Cardiac muscle cell (in vitro differentiated cells and primary cell): ENCODE results near the gene KIF14. TPM values are rescaled to one million over a fixed set of nuclear protein-coding genes. Genes with fewer than 3 reads are reported as not detected.
A peak's percentile ranks its signal among the peaks of the same experiment; 100 is the strongest.

ENCODE experiments used
- DNase-seq, 2 donors: peaks; one replicate each; pipeline versions ENCODE4 v3.0.0 to v3.0.0-alpha.2; 2010 to 2017; ENCODE audit warnings: low read depth in 1 of 2, low spot score in 1 of 2
- H3K27ac ChIP-seq: fragments of 200-600 bp; sonication (generic); 2 replicates; pipeline ENCODE4 v1.5.1; 2016
- H3K27me3 ChIP-seq: fragments of 200-600 bp; sonication (generic); 2 replicates; pipeline ENCODE4 v1.6.0; 2016; ENCODE audit warnings: control low read depth
- H3K36me3 ChIP-seq: fragments of 200-600 bp; sonication (generic); 2 replicates; pipeline ENCODE4 v1.5.1; 2016; ENCODE audit warnings: control low read depth
- H3K4me1 ChIP-seq: fragments of 200-600 bp; sonication (generic); 2 replicates; pipeline ENCODE4 v1.8.1; 2017; ENCODE audit warnings: low read depth, mild to moderate bottlenecking, mixed run types
- H3K4me3 ChIP-seq: fragments of 200-600 bp; sonication (generic); 2 replicates; pipeline ENCODE4 v1.5.1; 2016; ENCODE audit warnings: mild to moderate bottlenecking
- H3K9me3 ChIP-seq: fragments of 200-600 bp; sonication (generic); 2 replicates; pipeline ENCODE4 v1.5.1; 2017; ENCODE audit warnings: low read depth, mild to moderate bottlenecking, control low read depth
- CTCF ChIP-seq: IDR thresholded peaks from 2 replicates; pipeline ENCODE4 v1.5.1; 2012; ENCODE audit warnings: low read depth, mild to moderate bottlenecking, low read length
- polyA plus RNA-seq: library from polyadenylated mRNA; unstranded; fragments of >200 nt; fragmentation: Nextera tagmentation; extraction: Ambion mirVana; gene quantifications from 2 replicates; pipeline ENCODE4 v1.2.1, GENCODE V29; 2016
- total RNA-seq: library from RNA; depleted of rRNA; stranded (reverse); fragments of >200 nt; gene quantifications from 2 replicates; pipeline ENCODE4 v1.2.3, GENCODE V29; 2016

The KIF14 gene
- total and polyA plus RNA-seq, 2 experiments from 2014 or later = 1.7 to 14.2 TPM

- H3K27ac ChIP-seq = no peak overlapping the region
- no peaks in the 10 kb centered on the region for H3K36me3 ChIP-seq
- no peaks in the 10 kb centered on the region for H3K27me3 ChIP-seq
- H3K4me1 ChIP-seq = peaks cover 11% of the 10 kb centered on the region
- H3K9me3 ChIP-seq = no peaks in the 10 kb centered on the region
- TF ChIP-seq CTCF = no peak
- peak in 1 of 2 donors; percentile 16 for DNase-seq
- no peak overlapping the region for H3K4me3 ChIP-seq
These were observed 4.3 kb upstream of the KIF14 start for GRCh38 chr1:200624679-200625335.

DNA sequence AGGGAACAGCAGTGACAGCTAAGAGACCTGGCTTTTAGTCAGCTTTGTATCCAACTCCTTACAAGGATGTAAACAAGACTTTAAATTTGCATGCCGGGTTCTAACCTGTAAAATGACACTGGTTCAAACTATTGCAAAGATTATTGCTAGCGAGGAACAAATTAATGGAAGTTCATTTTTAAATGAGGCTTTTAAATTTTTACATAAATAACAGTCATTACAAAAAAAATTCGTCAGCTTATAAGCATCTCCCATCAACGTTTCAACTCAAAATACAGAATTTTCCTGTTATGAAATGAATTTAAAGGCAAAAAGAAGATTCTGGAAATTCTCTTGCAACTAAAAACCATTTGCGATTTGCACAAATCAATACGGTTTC is 668 bp downstream of the KIF14 start:
- DNase-seq = no peak
- Histone ChIP-seq H3K27me3 (no peaks in the 10 kb centered on the region), H3K4me1 (peaks cover 10% of the 10 kb centered on the region), H3K36me3 (no peaks in the 10 kb centered on the region), H3K27ac (no peak overlapping the region), H3K9me3 (no peaks in the 10 kb centered on the region), H3K4me3 (peak overlapping the region; percentile 76)
- TF ChIP-seq CTCF = no peak

- Histone ChIP-seq H3K27me3 (no peaks in the 10 kb centered on the region), H3K4me3 (no peak overlapping the region), H3K27ac (no peak overlapping the region), H3K9me3 (no peaks in the 10 kb centered on the region), H3K36me3 (no peaks in the 10 kb centered on the region), H3K4me1 (no peaks in the 10 kb centered on the region)
- no peak for TF ChIP-seq CTCF
- DNase-seq = no peak
These were observed 9.7 kb downstream of the KIF14 start for GRCh38 chr1:200610846-200611245.

GRCh38 chr1:200602632-200603031 is 17.9 kb downstream of the KIF14 start:
- no peak overlapping the region for H3K4me3 ChIP-seq
- H3K9me3 ChIP-seq = no peaks in the 10 kb centered on the region
- no peaks in the 10 kb centered on the region for H3K27me3 ChIP-seq
- no peak for TF ChIP-seq CTCF
- no peak for DNase-seq
- H3K4me1 ChIP-seq = no peaks in the 10 kb centered on the region
- H3K27ac ChIP-seq = no peak overlapping the region
- H3K36me3 ChIP-seq = peaks cover 18% of the 10 kb centered on the region

GRCh38 chr1:200590001-200590400 is 30.6 kb downstream of the KIF14 start:
- TF ChIP-seq CTCF = no peak
- Histone ChIP-seq H3K4me3 (no peak overlapping the region), H3K36me3 (peaks cover 3% of the 10 kb centered on the region), H3K9me3 (no peaks in the 10 kb centered on the region), H3K4me1 (peaks cover 7% of the 10 kb centered on the region), H3K27me3 (no peaks in the 10 kb centered on the region), H3K27ac (no peak overlapping the region)
- DNase-seq = peak in 1 of 2 donors; percentile 1

- no peak for DNase-seq
- Histone ChIP-seq H3K36me3 (peaks cover 3% of the 10 kb centered on the region), H3K27ac (no peak overlapping the region)
These were observed 31.9 kb downstream of the KIF14 start for GRCh38 chr1:200588698-200589097.

More at GRCh38 chr1:200588698-200589097, 31.9 kb downstream of the KIF14 start:
- Histone ChIP-seq H3K9me3 (no peaks in the 10 kb centered on the region), H3K27me3 (no peaks in the 10 kb centered on the region), H3K4me1 (peaks cover 7% of the 10 kb centered on the region), H3K4me3 (no peak overlapping the region)
- no peak for TF ChIP-seq CTCF
